CD4-positive, alpha-beta T cell treated with Interleukin-17A for 4 hours (primary cell): ENCODE data around the gene MXI1.
"Not testable (repeated sequence)": the region's sequence is repeated elsewhere in the genome, so short reads cannot be mapped to it uniquely, and the experiment has no call there.

Experiments used
- DNase-seq: peaks from one replicate; pipeline ENCODE4 v3.0.0-alpha.2; 2020; ENCODE audit warnings: mixed read lengths

MXI1 gene

DNA sequence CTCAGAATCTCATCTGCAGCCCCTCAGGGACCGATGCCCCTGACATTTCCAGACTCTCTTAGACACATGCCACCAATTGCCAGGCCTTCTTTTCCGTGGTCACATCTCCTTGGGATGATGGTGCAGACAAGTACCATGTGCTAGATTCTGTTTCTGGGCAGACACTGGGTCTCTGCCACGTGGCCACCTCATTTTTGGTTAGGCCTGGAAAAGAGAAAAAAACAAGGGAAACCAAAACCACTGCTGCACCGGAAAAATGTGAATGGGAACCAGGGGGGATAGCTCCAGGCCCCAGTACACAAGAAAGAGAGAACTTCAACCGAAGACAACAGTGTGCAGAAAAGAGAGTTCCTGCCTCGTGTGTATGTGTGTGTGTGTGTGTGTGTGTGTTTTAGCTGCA, 23.0 kb upstream of the MXI1 start:
- no peak for DNase-seq

- DNase-seq, result not testable (repeated sequence)
These were observed 21.7 kb upstream of the MXI1 start for GRCh38 chr10:110185646-110186182.

DNA sequence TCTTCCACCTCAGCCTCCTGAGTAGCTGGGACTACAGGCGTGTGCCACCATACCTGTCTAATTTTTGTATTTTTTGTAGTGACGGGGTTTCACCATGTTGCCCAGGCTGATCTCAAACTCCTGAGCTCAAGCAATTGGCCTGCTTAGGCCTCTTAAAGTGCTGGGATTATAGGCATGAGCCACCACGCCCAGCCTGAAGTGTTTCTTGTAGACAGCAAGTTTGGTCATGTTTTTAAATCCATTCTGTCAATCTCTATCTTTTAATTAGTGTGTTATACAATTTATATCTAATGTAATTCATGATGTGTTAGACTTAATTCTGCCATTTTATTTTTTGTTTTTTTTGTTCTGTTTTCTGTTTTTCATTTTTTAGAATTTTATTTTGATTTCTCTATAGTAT, 17.2 kb upstream of the MXI1 start:
- DNase-seq, result no peak

- no peak for DNase-seq
These were observed 14.9 kb upstream of the MXI1 start for GRCh38 chr10:110192552-110192951.

- no peak for DNase-seq
These were observed 6.9 kb upstream of the MXI1 start for GRCh38 chr10:110200503-110200902.

DNA sequence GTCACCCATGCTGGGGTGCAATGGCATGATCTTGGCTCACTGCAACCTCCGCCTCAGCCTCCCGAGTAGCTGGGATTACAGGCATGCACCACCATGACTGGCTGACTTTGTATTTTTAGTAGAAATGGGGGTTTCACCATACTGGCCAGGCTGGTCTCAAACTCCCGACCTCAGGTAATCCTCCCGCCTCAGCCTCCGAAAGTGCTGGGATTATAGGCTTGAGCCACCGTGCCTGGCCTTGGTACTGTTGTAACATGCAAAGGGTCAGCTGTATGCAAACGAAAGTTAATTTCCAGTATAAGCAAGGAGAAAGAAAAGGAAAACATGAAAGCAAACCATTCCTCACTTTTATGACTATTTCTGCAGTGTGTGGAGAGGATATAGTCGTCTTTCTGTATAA, 6.4 kb upstream of the MXI1 start:
- DNase-seq, result not testable (repeated sequence)

DNA sequence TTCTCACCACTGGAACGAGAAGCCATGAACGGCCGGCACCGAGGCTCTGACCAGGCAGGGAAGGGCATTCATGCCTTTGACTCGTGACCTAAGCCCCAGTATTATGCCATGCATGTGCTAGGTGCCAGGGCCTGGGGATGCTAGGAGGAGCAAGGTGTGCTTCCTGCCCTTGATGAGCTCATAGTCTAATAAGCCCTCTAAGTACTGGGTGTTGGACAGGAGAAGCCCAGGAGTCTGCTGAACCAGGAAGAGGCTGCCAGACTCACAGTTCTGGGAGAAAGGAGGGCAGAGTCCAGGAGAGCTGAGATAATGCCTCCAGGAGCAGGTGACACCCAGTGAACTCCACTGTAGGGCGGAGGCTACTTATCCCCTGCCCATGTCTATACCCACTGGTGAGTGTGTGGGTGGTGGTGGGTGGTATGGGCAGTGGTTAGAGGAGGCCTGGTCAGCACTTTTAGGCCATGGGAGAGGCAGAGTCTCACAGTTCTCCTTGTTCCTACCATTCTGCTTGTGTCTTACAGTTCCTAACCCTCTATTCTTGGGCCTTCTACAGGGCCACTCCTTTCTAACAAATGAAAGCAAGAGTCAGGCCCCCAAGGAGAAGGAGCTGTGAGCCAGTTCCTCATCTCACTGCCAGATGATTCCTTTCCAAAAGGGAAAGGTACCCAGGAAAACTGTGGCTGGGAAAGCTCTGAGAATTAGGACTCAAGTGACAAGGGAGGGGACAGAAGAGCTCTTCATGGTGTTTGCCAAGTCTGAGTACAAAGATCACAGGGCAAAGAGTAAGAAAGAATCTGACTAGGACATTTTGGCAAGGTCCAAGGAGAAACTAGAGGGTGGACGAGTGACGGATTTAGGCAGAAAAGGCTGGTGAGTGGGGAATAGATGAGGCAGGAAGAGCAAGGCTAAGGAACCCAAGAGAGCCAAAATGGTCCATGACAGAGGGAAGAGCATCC, 3.6 kb upstream of the MXI1 start:
- DNase-seq, result no peak

DNA sequence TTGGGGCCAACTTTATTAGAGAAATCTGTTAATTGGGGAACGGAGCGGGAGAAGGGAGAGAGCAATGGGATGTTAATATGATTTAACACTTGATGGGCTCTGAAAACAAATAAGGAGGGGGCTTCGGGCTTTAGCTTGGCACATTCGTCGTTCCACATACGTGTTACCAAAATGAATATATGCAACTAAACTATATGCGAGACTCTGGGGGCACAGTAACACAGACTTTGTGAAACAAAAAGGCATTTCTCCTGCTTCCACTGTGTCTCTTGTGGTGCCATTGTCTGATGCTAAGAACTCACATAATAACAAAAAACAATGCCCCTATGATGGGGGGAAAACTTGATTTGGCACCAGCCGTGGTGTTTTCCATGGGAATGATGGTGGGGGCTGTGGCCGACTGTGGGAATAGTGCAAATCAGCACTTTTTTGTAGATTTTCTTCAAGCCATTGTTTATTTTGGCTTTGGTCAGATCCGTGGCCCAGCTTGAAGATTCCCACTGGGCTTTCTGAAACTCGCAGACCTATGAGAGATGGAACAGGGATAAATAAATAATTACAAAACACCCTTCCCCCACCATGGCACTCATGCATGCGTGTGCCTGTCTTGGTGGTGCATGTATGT, 2.2 kb upstream of the MXI1 start:
- DNase-seq, result no peak

- DNase-seq, result peak; percentile 73
These were observed 604 bp downstream of the MXI1 start for GRCh38 chr10:110207805-110208613.

- peak; percentile 63 for DNase-seq
These were observed 1.4 kb downstream of the MXI1 start for GRCh38 chr10:110208614-110209453.

DNA sequence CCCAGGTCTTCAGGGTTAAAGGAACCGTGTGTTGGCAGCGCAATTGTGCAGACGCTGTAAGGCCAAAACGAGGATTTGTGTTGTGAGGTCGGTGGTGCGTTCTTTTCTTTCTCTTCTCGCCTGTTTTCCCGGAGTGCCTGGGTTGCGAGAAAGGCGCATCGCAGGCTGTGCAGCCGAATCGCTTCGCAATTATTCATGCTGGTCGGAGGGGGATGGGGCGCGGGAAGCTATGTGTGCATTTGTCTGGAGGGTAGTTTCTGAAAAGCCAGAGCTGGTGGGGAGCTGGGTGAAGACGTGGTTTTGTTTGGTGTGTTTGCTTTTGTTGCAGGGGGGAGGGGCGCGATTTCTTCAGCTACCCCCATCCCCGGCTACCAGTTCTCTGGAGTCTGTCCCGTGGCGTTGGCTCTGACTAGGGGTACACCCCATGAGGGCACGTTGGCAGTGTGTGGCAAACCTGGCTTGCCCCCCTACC, 2.1 kb downstream of the MXI1 start:
- peak; percentile 84 for DNase-seq

- DNase-seq, result no peak
These were observed 2.7 kb downstream of the MXI1 start for GRCh38 chr10:110209926-110210673.

DNA sequence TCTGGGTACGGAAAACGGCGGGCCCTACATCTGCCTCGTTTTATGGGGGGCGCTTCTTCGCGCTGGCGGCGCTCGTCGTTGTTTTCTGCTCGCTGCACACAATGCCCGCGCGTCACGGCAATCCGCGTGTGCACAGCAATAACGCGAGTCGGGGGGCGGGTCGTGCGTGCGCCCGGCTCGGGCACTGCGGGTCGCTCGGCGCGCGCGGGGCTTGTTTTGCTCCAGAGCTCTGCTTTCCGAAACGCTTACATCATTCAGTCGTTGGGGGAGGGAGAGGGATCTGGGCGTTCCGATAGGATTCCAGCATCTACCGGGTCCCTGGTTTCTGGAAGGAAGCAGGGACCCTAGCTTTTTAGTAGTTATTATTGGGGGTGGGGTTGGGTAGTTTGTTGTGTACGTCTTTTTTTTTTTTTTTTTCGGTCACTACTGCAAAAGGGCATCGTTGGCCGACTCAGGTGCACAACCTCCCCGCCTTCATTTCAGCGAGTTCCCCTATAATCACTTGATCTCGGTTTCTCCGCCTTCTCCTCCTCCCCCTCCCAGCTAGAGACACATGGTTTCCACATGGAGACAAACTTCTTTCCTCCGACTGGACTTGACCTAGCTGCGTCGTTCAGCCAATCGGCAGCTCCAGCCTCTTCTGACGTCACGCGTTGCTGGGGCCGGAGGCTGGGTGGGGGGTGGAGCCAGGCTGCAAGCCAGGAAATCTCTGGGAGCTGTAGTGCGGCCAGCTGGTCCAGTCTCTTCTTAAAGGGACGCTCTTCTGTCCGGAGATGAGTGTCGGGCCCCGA, 3.5 kb downstream of the MXI1 start:
- peak; percentile 92 for DNase-seq

DNA sequence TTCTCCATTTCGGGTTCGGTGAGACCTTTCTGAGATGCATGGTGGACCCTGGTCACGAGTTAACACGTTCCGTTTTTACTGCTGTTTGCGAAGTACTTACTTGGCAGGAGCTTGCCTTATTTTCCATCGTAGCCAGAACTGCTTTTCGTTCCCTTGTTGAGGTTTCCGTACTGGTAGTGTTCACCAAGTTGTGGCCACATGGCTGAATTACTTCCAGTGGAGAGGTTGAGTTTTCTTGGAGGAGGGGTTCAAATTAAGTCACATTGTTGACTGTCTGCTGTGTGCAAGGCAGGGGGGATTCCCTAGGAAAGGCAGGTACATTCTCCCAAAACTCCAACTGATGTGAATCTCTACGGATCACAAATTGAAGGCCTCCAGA, 4.0 kb downstream of the MXI1 start:
- no peak for DNase-seq

- peak; percentile 73 for DNase-seq
These were observed 5.0 kb downstream of the MXI1 start for GRCh38 chr10:110212119-110213006.

GRCh38 chr10:110214371-110214826, 7.0 kb downstream of the MXI1 start:
- DNase-seq, result peak; percentile 23

DNA sequence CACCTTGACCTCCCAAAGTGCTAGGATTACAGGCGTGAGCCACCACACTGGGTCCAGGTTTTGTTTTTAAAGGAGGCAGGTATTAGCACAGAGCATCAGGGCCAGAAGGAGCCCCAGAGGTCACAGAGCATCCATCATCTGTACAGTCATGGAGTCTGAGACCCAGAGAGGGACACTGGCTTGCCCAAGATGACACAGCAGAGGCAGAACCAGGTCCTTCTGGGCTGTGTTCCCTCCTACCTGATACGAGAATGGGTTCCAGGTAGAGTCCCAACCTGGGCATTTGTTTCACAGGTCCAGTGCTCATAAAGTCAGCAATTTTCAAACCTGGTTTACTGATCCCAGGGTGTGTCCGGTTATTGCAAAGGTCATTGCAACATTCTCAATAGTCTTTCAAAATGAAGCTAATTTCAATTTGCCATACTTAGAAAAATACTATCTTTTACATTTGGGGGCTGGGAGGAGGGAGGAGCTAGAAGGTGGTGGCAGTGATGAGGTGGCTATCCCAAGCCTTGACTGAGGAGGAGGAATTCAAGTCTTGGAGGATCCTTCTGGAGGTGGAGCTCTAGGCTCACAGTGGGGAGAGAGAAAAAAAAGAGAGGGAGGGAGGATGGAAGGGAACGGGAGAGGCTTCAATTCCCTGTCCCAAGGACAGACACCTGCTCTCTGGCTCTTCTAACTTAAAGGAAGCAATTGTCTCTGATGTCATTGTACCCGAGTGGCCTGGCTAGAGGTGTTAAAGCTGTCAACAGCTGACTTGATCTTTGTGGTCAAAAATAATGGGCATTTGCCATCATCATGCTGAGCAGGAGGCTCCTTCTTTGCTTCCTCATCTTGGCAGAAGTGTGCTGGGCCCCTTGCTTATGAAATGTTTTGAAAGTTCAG, 8.1 kb downstream of the MXI1 start:
- DNase-seq, result no peak

GRCh38 chr10:110216240-110216639, 8.8 kb downstream of the MXI1 start:
- DNase-seq, result no peak
